Limb (tissue), 2 donors: Measurements from ENCODE around the gene ANLN.
"Not testable (repeated sequence)": the region's sequence is repeated elsewhere in the genome, so short reads cannot be mapped to it uniquely, and the experiment has no call there.

Source experiments
- DNase-seq, 2 donors: peaks; one replicate each; pipeline ENCODE4 v3.0.0-alpha.2; 2016; ENCODE audit errors: extremely low spot score in 2 of 2

Gene ANLN

GRCh38 chr7:36466001-36466400 is 76.3 kb downstream of the ANLN start:
- DNase-seq: not testable (repeated sequence)

GRCh38 chr7:36468370-36469101 is 78.9 kb downstream of the ANLN start:
- DNase-seq: no peak

GRCh38 chr7:36469236-36469635 is 79.6 kb downstream of the ANLN start:
- DNase-seq: no peak

- no peak for DNase-seq
Observed at GRCh38 chr7:36472141-36472729, 82.6 kb downstream of the ANLN start.

- peak in 1 of 2 donors; percentile 63 for DNase-seq
Observed at GRCh38 chr7:36473454-36474282, 84.0 kb downstream of the ANLN start.

GRCh38 chr7:36474283-36475010 is 84.8 kb downstream of the ANLN start:
- DNase-seq: no peak

GRCh38 chr7:36475011-36475342 is 85.3 kb downstream of the ANLN start:
- DNase-seq: no peak

- DNase-seq: no peak
Observed at GRCh38 chr7:36475381-36475780, 85.7 kb downstream of the ANLN start.

GRCh38 chr7:36478745-36479144 is 89.1 kb downstream of the ANLN start:
- no peak for DNase-seq

- DNase-seq: not testable (repeated sequence)
Observed at GRCh38 chr7:36483853-36484252, 94.2 kb downstream of the ANLN start.

GRCh38 chr7:36484265-36484664 is 94.6 kb downstream of the ANLN start:
- DNase-seq: no peak

GRCh38 chr7:36486336-36486735 is 96.7 kb downstream of the ANLN start:
- no peak for DNase-seq

- peak in 1 of 2 donors; percentile 62 for DNase-seq
Observed at GRCh38 chr7:36487756-36488336, 98.2 kb downstream of the ANLN start.

GRCh38 chr7:36488672-36489071 is 99.0 kb downstream of the ANLN start:
- not testable (repeated sequence) for DNase-seq

- DNase-seq: no peak
Observed at GRCh38 chr7:36490419-36490830, 100.8 kb downstream of the ANLN start.

- DNase-seq: no peak
Observed at GRCh38 chr7:36491317-36491716, 101.7 kb downstream of the ANLN start.

- DNase-seq: no peak
Observed at GRCh38 chr7:36496576-36496975, 106.9 kb downstream of the ANLN start.

- not testable (repeated sequence) for DNase-seq
Observed at GRCh38 chr7:36497176-36497575, 107.5 kb downstream of the ANLN start.

GRCh38 chr7:36497775-36498174 is 108.1 kb downstream of the ANLN start:
- DNase-seq: no peak
